ENCODE measurements around the gene IFRD2. TPM values are rescaled to one million over a fixed set of nuclear protein-coding genes. Genes with fewer than 3 reads are reported as not detected.
A peak's percentile ranks its signal among the peaks of the same experiment; 100 is the strongest.

IFRD2 gene
- total and polyA plus RNA-seq, 2 of the 13 experiments (the other 11 are each of a cell fraction or from before 2014, with no cell fraction given) = 32.8 to 96.1 TPM

DNA sequence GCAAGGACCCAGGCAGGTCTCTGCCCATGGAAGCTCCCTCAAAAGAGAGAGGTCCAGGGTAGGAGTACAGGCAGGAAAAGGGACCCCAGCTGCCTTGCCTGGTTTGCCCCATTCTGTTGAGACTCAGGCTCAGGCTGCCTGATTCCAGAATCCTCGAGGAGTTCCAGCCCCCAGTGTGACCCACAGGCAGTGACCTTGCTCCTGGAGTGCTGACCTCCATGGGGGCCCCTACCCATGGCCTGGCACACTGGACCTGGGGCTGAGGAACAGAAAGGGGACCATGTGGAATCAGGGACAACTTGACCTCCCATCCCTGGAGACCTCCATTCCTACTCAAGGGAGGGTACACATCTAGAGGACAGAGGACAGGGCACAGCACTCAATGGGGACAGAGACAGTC lies 26.7 kb downstream of the IFRD2 start:
- DNase-seq (ENCODE audit: low spot score) = no peak
- FAIRE-seq = no peak
- TF ChIP-seq, protein P1, sequence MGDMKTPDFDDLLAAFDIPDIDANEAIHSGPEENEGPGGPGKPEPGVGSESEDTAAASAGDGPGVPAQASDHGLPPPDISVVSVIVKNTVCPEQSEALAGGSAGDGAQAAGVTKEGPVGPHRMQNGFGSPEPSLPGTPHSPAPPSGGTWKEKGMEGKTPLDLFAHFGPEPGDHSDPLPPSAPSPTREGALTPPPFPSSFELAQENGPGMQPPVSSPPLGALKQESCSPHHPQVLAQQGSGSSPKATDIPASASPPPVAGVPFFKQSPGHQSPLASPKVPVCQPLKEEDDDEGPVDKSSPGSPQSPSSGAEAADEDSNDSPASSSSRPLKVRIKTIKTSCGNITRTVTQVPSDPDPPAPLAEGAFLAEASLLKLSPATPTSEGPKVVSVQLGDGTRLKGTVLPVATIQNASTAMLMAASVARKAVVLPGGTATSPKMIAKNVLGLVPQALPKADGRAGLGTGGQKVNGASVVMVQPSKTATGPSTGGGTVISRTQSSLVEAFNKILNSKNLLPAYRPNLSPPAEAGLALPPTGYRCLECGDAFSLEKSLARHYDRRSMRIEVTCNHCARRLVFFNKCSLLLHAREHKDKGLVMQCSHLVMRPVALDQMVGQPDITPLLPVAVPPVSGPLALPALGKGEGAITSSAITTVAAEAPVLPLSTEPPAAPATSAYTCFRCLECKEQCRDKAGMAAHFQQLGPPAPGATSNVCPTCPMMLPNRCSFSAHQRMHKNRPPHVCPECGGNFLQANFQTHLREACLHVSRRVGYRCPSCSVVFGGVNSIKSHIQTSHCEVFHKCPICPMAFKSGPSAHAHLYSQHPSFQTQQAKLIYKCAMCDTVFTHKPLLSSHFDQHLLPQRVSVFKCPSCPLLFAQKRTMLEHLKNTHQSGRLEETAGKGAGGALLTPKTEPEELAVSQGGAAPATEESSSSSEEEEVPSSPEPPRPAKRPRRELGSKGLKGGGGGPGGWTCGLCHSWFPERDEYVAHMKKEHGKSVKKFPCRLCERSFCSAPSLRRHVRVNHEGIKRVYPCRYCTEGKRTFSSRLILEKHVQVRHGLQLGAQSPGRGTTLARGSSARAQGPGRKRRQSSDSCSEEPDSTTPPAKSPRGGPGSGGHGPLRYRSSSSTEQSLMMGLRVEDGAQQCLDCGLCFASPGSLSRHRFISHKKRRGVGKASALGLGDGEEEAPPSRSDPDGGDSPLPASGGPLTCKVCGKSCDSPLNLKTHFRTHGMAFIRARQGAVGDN (CRISPR knock-in tag; IDR thresholded peaks at IDR 0.05) = 0 out of 2 replicates have a peak, but pooled peaks have one; percentile 2
- TF ChIP-seq PHF21A (CRISPR knock-in tag; IDR thresholded peaks at IDR 0.05) = 0 out of 2 replicates have a peak, but pooled peaks have one; percentile 3
- TF ChIP-seq SRSF1 (optimal IDR thresholded peaks at IDR 0.05; ENCODE audit: low read depth, low read length) = peak; percentile 4
- 0 out of 2 replicates have a peak, but pooled peaks have one; percentile 21 for TF ChIP-seq NR2F6 (IDR thresholded peaks at IDR 0.05)
- no peak for TF ChIP-seq NR2F6 (CRISPR knock-in tag; IDR thresholded peaks at IDR 0.05)
- 0 out of 2 replicates have a peak, but pooled peaks have one; percentile 29 for TF ChIP-seq ZNF547 (CRISPR knock-in tag; IDR thresholded peaks at IDR 0.05)
- no peak for TF ChIP-seq GATAD2A (CRISPR knock-in tag; IDR thresholded peaks at IDR 0.05)
- TF ChIP-seq, protein P2, sequence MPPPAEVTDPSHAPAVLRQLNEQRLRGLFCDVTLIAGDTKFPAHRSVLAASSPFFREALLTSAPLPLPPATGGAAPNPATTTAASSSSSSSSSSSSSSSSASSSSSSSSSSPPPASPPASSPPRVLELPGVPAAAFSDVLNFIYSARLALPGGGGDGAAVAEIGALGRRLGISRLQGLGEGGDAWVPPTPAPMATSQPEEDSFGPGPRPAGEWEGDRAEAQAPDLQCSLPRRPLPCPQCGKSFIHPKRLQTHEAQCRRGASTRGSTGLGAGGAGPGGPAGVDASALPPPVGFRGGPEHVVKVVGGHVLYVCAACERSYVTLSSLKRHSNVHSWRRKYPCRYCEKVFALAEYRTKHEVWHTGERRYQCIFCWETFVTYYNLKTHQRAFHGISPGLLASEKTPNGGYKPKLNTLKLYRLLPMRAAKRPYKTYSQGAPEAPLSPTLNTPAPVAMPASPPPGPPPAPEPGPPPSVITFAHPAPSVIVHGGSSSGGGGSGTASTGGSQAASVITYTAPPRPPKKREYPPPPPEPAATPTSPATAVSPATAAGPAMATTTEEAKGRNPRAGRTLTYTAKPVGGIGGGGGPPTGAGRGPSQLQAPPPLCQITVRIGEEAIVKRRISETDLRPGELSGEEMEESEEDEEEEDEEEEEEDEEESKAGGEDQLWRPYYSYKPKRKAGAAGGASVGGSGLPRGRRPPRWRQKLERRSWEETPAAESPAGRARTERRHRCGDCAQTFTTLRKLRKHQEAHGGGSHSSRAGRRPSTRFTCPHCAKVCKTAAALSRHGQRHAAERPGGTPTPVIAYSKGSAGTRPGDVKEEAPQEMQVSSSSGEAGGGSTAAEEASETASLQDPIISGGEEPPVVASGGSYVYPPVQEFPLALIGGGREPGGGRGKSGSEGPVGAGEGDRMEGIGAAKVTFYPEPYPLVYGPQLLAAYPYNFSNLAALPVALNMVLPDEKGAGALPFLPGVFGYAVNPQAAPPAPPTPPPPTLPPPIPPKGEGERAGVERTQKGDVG (CRISPR knock-in tag; IDR thresholded peaks at IDR 0.05; ENCODE audit: borderline replicate concordance) = no peak
- TF ChIP-seq, protein P3, sequence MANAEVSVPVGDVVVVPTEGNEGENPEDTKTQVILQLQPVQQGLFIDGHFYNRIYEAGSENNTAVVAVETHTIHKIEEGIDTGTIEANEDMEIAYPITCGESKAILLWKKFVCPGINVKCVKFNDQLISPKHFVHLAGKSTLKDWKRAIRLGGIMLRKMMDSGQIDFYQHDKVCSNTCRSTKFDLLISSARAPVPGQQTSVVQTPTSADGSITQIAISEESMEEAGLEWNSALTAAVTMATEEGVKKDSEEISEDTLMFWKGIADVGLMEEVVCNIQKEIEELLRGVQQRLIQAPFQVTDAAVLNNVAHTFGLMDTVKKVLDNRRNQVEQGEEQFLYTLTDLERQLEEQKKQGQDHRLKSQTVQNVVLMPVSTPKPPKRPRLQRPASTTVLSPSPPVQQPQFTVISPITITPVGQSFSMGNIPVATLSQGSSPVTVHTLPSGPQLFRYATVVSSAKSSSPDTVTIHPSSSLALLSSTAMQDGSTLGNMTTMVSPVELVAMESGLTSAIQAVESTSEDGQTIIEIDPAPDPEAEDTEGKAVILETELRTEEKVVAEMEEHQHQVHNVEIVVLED (CRISPR knock-in tag; IDR thresholded peaks at IDR 0.05; ENCODE audit: borderline replicate concordance) = 0 out of 2 replicates have a peak, but pooled peaks have one; percentile 34
- ATAC-seq = no peak
- H3K36me3 ChIP-seq (replicated peaks in 1 of 2; ENCODE audit: control insufficient read depth in 1 of 2, insufficient read depth in 2 of 2, low read length in 2 of 2) = no peaks in the 10 kb centered on the region; a peak in 1 of 5 replicates
- H2AFZ ChIP-seq (ENCODE audit: low read length) = no peak overlapping the region
- in situ Hi-C loops (cut with HindIII; ENCODE audit: extremely low pct_ligation_motif_present, low pct_unique_long_range_greater_than_20kb) = no loop called here
- peaks cover 88% of the 10 kb centered on the region for H3K4me1 ChIP-seq (ENCODE audit: insufficient read depth, low read length)
- ChIA-PET CTCF (ENCODE audit: low intra/inter-chr PET ratio, low total read pairs) (no interaction called here), POLR2A (interaction anchor here (1.2 to 6.8 kb wide), 9 partner anchors 14 to 70 kb away, joined by 6 to 51 read pairs (median 19); partner anchors contain the start of genes GNAI2, HYAL3, IFRD2 and LSMEM2)
- peak overlapping the region; percentile 96 for H3K27ac ChIP-seq (ENCODE audit: extremely low read length, insufficient read depth, low read length)
- H3K9me3 ChIP-seq (ENCODE audit: low read length) = no peaks in the 10 kb centered on the region
- H3K27me3 ChIP-seq (ENCODE audit: control insufficient read depth in 1 of 2, insufficient read depth in 2 of 2, low read length in 2 of 2) = no peaks in the 10 kb centered on the region; a peak in 1 of 5 replicates
- H3K79me2 ChIP-seq (ENCODE audit: insufficient read depth, low read length) = peaks cover 26% of the 10 kb centered on the region
- 0% methylated on average over 1 of the region's 1 CpG for WGBS (ENCODE audit: low lambda C conversion rate)
- no TSS peak for BruUV-seq (replicated peaks)
- H3K4me3 ChIP-seq (replicated peaks in 1 of 3; ENCODE audit: insufficient read depth in 1 of 3, low read depth in 2 of 3, low read length in 3 of 3) = peak overlapping the region in 1 of 3 experiments; percentile 61; a peak in 2 of 6 replicates
- H4K20me1 ChIP-seq (ENCODE audit: insufficient read depth, low read length) = no peaks in the 10 kb centered on the region
- H3K9ac ChIP-seq (ENCODE audit: insufficient read depth, low read depth, low read length) = peak overlapping the region; percentile 94
- intact Hi-C loops (cut with micrococcal nuclease; ENCODE audit: unreplicated experiment) = no loop called here
- H3K4me2 ChIP-seq (ENCODE audit: low read depth, low read length) = peak overlapping the region; percentile 98

Data from HepG2 (cell line).